SJSA1 (cell line): ENCODE results near the gene SIRT7. TPM values are rescaled to one million over a fixed set of nuclear protein-coding genes. Genes with fewer than 3 reads are reported as not detected.
A peak's percentile ranks its signal among the peaks of the same experiment; 100 is the strongest.

ENCODE experiments used
- DNase-seq, 2 experiments: peaks; one replicate each; pipeline ENCODE4 v3.0.0-alpha.2; 2015 to 2020; ENCODE audit warnings: low spot score in 2 of 2, low read depth in 1 of 2
- H3K27ac ChIP-seq: fragments of 250-450 bp; sonication (Bioruptor Pico); 2 replicates; pipeline ENCODE4 v1.5.1; 2020; ENCODE audit warnings: mild to moderate bottlenecking, moderate library complexity
- H3K27me3 ChIP-seq: fragments of 250-450 bp; sonication (Bioruptor Pico); replicated peaks from 2 replicates; pipeline ENCODE4 v1.5.1; 2020; ENCODE audit warnings: mild to moderate bottlenecking, moderate library complexity
- H3K36me3 ChIP-seq: fragments of 250-450 bp; sonication (Bioruptor Pico); 2 replicates; pipeline ENCODE4 v1.5.1; 2020; ENCODE audit warnings: mild to moderate bottlenecking
- H3K4me1 ChIP-seq: fragments of 250-450 bp; sonication (Bioruptor Pico); replicated peaks from 2 replicates; pipeline ENCODE4 v1.6.1; 2021; ENCODE audit warnings: mild to moderate bottlenecking
- H3K4me3 ChIP-seq: fragments of 250-450 bp; sonication (Bioruptor Pico); 2 replicates; pipeline ENCODE4 v1.5.1; 2020; ENCODE audit warnings: mild to moderate bottlenecking
- H3K9me3 ChIP-seq: fragments of 250-450 bp; sonication (Bioruptor Pico); replicated peaks from 2 replicates; pipeline ENCODE4 v1.5.1; 2020; ENCODE audit warnings: mild to moderate bottlenecking
- total RNA-seq: library from RNA; depleted of rRNA; stranded (reverse); fragments of >200 nt; shearing (Covaris generic); gene quantifications from 2 replicates; pipeline ENCODE4 v1.2.3, GENCODE V29; 2014

Gene SIRT7
- total RNA-seq, 1 experiment from 2014 or later: 34.7 TPM

DNA sequence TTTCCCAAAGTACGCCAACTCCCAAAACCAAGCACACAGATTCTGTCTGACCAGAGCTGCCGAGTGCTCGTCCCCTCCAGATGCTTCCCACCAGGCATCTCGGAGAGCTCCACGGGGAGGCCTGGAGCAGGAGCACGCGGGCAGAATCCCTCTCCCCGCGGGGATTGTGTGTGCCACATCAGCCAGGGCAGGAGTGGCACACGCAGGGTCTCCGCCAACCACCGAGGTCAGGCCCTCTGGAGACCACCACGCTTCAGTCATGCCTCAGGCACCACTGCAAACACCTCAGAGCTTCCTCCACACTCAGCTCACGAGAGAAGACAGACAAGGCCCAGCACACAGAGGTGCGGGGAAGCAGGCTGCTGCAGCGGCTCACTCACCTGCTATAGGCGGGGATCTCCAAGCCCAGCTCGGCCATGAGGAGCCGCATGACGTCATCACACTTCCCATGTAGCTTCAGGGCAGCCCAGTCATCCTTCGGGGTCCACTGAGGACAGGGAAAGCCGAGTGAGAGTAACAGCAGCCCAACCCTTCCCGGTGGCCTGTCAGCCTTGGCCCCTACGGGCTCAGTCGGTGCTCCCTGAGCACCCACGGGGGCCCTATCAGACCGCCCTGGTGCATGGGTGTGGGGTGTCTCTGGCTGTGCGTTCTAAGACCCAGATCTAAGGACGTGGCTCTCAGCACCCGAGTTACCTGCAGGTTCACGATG lies 4.4 kb downstream of the SIRT7 start:
- DNase-seq: no peak
- Histone ChIP-seq H3K9me3 (peaks cover 2% of the 10 kb centered on the region; the same call in 1 of the 2 replicates), H3K27me3 (no peaks in the 10 kb centered on the region), H3K27ac (no peak overlapping the region), H3K36me3 (peaks cover 72% of the 10 kb centered on the region), H3K4me1 (peaks cover 26% of the 10 kb centered on the region), H3K4me3 (no peak overlapping the region)

DNA sequence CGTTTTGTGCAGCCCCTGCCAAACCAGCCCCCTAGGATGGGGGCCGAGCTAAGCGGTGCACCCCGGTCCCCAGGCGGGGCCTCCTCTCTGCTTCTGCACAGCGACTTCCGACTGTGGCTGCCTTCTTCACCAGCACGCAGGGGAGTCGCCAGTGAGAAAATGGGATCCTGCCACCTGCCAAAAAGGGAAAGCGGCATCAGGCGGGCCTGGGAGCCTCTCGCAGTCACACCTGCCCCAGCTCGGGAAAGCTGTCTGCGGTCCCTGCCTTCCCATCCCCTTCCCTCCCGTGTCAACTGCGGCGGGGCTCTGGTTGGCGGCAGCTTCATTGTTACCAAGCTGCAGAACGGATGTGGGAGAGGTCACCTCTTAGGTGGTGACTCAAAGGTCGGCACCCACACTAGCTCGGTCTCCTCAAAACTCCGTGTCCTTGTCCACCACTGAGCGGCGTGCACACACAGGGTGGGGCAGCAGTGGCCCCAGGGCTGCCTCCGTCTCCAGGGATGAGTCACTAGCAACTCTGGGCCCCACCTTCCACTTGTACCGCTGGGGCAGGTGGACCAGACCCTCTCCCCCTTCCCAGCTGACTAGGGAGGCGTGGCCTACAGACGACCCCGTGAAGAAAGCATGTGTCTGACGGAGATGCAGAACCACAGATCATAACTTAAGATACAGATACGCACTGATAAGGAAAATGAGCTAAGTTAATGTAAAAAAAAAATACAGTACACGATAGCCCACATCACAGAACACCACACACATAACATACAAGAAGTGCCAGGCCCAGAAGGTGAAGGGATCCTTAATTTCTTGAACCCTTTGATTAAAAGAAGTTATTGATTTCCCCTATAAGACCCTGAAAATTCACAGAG lies 5.3 kb downstream of the SIRT7 start:
- H3K4me1 ChIP-seq: peaks cover 26% of the 10 kb centered on the region
- no peak overlapping the region for H3K27ac ChIP-seq
- DNase-seq: no peak
- H3K27me3 ChIP-seq: no peaks in the 10 kb centered on the region
- peaks cover 2% of the 10 kb centered on the region; the same call in 1 of the 2 replicates for H3K9me3 ChIP-seq
- no peak overlapping the region for H3K4me3 ChIP-seq
- H3K36me3 ChIP-seq: peaks cover 78% of the 10 kb centered on the region

DNA sequence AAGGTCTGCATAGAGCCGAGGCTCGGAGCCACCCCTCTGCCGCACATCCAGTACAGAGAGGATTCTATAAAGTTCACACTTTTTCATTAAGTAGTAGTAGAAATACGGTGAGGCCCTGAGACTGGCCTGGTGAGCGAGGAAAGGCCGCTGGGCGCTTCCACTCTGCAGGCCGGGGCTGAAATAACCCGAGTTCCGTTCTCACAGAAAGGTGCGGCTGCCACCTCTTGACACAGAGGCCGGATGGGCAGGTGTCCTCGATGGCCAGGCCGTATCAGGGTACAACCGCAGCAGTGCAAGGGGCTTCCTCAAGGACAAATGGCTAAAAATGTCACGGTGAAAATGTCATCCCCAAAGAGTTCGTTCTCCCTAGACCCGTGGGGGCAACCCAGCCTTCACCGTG lies 6.0 kb downstream of the SIRT7 start:
- Histone ChIP-seq H3K4me1 (peaks cover 23% of the 10 kb centered on the region), H3K4me3 (no peak overlapping the region), H3K27ac (no peak overlapping the region), H3K27me3 (no peaks in the 10 kb centered on the region), H3K36me3 (peaks cover 83% of the 10 kb centered on the region), H3K9me3 (peaks cover 2% of the 10 kb centered on the region; the same call in 1 of the 2 replicates)
- no peak for DNase-seq

DNA sequence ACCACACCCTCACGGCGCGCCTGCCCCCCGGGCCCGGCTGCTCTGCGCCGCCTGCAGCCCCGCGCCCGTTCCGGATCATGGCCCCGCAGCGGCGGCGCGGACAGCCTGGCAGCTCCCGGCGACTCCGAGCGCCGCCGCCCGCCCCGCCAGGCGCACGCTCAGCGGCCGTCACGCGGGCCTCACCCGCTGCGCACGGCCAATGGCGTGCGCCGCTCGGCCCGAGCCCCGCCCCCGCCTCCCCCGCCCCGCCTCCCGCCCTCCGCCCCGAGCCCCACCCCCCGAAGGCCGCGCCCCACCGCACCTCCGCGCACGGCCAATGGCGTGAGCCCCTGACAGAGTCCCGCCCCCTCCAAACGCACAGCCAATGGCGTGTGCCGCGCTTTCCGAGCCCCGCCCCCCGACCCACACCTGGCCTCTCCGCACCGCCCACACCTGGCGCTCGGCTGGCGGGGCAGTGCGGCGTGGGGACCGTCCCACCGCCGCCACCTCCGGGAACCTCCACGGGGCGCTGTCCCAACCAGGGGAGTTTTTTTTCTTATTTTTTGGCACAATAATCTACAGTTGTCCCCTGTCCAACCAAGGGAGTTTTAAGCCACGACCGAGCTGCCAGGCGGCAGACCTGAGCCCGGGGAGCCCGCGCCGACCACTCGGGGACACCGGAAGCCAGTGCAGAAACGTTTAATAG lies 6.6 kb downstream of the SIRT7 start, which contains the start of gene PCYT2:
Gene PCYT2, minus strand, starts transcription at position 123 of the 685 bp plus-strand sequence. Its CDS starts 44 bp downstream, at position 79.
- Histone ChIP-seq H3K27me3 (no peaks in the 10 kb centered on the region), H3K4me1 (peaks cover 17% of the 10 kb centered on the region), H3K4me3 (peak within 1 kb of the TSS; percentile 97), H3K9me3 (peaks cover 2% of the 10 kb centered on the region; the same call in 1 of the 2 replicates), H3K27ac (no peak within 1 kb of the TSS; the same call in 1 of the 2 replicates), H3K36me3 (peaks cover 87% of the 10 kb centered on the region)
- peak; percentile 52 to 95 for DNase-seq

DNA sequence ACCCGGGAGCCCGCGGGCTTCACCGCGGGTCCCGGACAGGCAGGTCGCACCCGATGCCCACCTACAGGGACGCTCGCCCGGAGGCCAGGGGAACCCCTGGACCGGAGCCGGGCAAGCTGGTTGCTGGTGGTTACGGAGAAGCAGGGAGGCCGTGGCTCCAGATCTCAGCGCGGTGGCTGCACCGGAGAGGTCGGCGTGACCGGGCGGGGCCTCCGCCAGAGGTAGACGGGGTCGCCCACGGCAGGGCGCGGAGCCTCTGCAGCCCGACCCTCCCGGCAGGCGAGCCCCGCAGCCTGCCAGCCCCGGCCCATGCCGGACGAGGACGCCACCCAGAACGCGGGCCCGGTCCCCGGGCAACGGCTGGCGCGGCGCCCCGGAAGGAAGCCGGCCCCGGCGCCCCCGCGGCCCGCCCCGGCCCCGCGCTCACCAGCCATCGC lies 7.1 kb downstream of the SIRT7 start:
- DNase-seq: peak in 1 of 2 experiments; percentile 44
- H3K9me3 ChIP-seq: peaks cover 2% of the 10 kb centered on the region; the same call in 1 of the 2 replicates
- H3K4me1 ChIP-seq: peaks cover 17% of the 10 kb centered on the region
- peak overlapping the region; percentile 97 for H3K4me3 ChIP-seq
- H3K36me3 ChIP-seq: peaks cover 89% of the 10 kb centered on the region
- no peaks in the 10 kb centered on the region for H3K27me3 ChIP-seq
- no peak overlapping the region; the same call in 1 of the 2 replicates for H3K27ac ChIP-seq

DNA sequence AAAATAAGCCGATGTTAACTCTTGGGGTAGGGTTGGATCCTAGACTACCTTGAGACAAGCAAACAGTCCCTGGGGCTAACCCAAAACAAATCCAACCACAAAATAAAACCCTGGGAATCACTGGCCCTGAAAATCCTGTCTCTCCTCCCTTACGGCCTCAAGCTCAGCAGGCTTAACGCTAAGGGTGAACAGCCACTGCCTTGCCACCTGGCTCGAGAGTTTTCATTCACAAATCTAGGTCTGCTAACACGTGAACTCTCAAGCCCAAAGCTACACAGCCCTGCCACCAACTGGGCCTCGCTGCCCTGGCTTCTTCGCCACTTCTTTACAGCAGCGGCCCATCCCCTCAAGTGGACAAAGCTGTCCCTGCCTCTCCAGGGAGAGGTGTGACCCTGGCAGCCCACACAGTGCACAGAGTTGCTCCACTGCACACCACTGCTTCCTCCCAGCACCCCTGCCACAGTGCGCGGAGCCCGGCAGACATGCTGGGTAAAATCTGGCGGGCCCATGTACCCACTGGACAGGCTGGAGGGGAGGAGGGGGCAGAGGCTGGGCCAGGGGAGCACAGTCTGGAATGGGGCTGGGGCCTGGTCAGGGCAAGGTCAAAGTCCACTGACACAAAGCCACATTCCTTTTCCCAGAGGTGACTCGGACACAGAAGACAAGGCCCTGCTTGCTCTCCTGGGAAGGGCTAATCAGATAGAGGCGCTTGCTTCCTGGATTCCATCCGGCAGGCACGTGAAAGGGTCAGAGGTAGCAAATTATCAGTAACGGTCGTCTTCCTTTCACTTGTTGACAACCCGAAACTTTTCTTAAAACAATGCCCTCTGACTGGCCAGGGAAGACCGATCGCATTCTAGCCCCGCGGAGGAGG lies 7.8 kb downstream of the SIRT7 start:
- H3K27me3 ChIP-seq: no peaks in the 10 kb centered on the region
- H3K9me3 ChIP-seq: peaks cover 2% of the 10 kb centered on the region; the same call in 1 of the 2 replicates
- H3K27ac ChIP-seq: no peak overlapping the region
- H3K4me1 ChIP-seq: peaks cover 17% of the 10 kb centered on the region
- peaks cover 89% of the 10 kb centered on the region for H3K36me3 ChIP-seq
- no peak for DNase-seq
- H3K4me3 ChIP-seq: peak overlapping the region; percentile 97

DNA sequence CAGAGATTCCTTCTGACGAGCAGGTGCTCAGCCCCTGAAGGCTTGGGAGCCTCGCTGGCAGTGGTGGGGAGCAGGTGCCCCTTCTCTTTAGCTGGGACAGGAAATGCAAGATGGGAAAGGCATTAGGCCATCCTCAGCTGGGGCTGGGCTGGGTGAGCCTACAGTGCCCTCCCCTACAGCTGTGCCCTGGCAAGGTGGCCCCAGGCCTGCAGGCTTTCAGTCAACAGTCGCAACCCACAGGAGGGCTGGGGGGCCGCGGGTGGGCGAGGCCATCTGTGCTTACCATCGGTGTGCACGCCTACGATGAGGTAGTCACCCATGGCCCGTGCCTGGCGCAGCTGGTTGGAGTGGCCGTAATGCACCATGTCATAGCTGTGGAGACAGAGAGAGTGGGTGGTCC lies 8.7 kb downstream of the SIRT7 start:
- peaks cover 2% of the 10 kb centered on the region; the same call in 1 of the 2 replicates for H3K9me3 ChIP-seq
- no peak for DNase-seq

DNA sequence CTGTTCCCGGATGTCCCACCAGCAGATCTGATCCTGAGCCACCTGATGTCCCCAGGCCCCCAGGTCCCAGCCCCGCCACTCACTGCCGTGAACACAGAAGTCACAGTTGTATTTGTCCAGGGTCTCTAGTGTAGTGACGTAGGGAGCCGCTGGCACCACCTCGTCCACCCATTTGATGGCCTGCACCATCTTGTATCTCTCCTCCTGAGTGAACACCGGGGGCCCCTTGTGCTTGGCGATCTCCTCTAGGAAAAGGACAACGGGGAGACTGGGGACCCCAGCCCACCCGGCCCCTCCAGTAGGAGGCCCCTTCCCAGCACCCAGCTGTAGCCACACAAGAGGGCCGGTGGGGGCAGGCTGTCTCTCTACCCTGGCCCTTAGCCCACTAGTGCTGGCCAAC lies 9.2 kb downstream of the SIRT7 start:
- Histone ChIP-seq H3K27me3 (no peaks in the 10 kb centered on the region), H3K4me1 (peaks cover 17% of the 10 kb centered on the region), H3K27ac (no peak overlapping the region), H3K36me3 (peaks cover 89% of the 10 kb centered on the region), H3K4me3 (no peak overlapping the region), H3K9me3 (peaks cover 2% of the 10 kb centered on the region; the same call in 1 of the 2 replicates)
- no peak for DNase-seq

More for the DNA sequence above, 8.7 kb downstream of the SIRT7 start:
- peaks cover 17% of the 10 kb centered on the region for H3K4me1 ChIP-seq
- H3K27ac ChIP-seq: no peak overlapping the region
- H3K27me3 ChIP-seq: no peaks in the 10 kb centered on the region
- H3K4me3 ChIP-seq: no peak overlapping the region
- peaks cover 89% of the 10 kb centered on the region for H3K36me3 ChIP-seq

DNA sequence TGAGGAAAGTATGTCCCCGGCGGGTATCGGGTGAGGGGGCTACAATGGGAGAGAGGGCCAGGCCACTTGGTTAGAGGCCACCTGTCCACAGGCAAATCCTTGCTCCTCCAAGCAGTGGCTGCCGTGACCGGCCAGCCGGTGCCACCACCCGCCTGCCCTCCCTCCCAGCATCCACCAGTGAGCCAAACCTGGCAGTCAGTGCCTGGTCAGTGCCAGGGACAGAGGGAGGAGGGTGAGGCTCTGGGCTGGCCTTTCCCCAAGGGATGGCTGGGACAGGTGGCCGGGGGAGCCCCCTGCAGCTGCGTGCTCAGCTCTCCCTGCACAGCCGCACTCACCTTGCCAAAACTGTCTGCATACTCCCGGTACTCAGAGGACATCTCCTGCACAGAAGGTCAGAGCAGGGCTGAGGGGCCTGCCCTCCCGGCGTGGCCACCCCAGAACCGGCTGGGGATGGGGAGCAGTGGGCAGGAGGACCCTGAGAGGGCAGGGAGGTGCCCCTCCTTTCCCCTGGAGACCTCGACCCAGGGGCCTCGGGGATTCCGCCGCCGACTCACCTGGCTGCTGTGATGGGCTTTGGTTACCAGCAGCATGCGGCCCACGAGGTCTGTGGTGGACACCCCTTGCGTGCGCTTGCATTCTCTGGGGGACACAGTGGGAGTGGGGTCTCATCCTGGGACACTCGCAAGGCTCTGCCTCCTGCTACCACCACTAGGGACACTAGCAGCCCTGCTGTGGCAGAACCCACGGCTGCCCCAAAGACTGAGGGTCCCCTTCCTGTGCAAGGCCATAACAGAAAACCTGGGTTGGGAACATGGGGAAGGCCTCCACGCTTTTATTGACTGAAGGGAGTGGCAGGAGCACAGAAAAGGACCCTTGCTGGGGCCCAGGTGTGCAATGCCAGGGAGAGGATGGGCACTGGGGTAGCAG lies 10.5 kb downstream of the SIRT7 start:
- DNase-seq: no peak
- no peak overlapping the region for H3K27ac ChIP-seq
- H3K4me1 ChIP-seq: peaks cover 22% of the 10 kb centered on the region
- H3K27me3 ChIP-seq: no peaks in the 10 kb centered on the region
- H3K4me3 ChIP-seq: no peak overlapping the region
- peaks cover 2% of the 10 kb centered on the region; the same call in 1 of the 2 replicates for H3K9me3 ChIP-seq
- H3K36me3 ChIP-seq: peaks cover 83% of the 10 kb centered on the region

DNA sequence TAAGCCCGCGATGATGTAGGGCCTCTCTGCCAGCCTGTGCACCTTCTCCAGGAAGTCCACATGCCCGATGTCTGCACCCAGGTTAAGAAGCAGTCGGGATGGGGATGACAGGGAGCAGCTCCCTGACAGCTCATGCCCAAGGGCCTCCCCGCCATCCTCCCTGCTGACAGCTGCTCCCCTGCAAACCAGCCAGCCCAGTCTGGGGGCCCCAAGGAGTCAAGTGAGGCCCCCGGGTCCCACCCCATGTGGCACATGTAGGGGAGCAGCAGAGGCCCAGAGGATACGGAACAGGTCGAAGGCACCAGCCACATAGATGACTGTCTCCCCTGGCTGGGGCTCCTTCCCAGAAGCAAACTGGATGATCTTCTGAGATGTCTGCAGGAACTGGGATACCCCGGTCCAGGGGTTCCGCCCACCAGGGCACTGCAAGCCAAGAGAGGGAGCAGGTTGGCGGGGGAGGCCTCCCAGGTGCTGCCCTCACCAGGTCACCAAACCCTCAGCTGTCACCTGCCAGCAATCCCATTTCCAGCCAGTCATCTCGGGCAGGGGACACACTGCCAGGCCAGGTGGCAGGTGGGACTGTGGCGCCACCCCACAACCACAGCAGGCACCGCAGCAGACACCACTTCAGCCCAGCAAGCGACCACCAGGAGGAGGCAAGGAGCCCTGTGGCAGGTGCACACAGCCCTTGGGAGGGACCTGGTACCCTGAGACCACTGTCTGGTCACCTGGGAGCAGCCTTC lies 11.3 kb downstream of the SIRT7 start:
- Histone ChIP-seq H3K4me3 (no peak overlapping the region), H3K9me3 (peaks cover 2% of the 10 kb centered on the region; the same call in 1 of the 2 replicates), H3K36me3 (peaks cover 76% of the 10 kb centered on the region), H3K27ac (no peak overlapping the region), H3K27me3 (no peaks in the 10 kb centered on the region), H3K4me1 (peaks cover 28% of the 10 kb centered on the region)
- no peak for DNase-seq

DNA sequence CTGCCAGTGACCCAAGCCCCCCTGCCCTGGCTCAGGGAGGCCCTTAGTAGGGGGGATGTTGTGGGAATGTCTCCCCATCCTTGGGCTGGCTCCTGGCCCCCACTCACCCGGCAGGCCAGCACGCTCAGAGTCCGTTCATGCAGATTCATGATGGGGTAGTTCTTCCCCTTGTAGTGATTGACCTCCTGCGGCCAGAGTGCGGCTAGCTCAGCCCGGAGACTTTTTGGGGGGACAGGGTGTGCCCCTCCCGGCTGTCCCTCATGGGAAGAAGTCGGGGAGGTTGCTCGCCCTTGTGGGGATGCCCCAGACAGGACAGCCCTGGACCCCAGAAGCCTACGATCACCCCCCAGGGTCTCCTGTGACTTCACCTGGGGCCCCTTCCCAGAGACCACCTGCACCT lies 12.0 kb downstream of the SIRT7 start:
- Histone ChIP-seq H3K9me3 (peaks cover 2% of the 10 kb centered on the region; the same call in 1 of the 2 replicates), H3K27ac (no peak overlapping the region), H3K4me1 (peaks cover 28% of the 10 kb centered on the region), H3K27me3 (no peaks in the 10 kb centered on the region), H3K36me3 (peaks cover 79% of the 10 kb centered on the region), H3K4me3 (no peak overlapping the region)
- no peak for DNase-seq
